Stimulated activated CD8-positive, alpha-beta memory T cell treated with anti-CD3 and anti-CD28 coated beads, Interleukin-12 subunit alpha, Interleukin-12 subunit beta, amount 100 ng/mL, for 1 hour (primary cell): ENCODE results near the gene RASGEF1C.
A peak's percentile ranks its signal among the peaks of the same experiment; 100 is the strongest.
"Not testable (repeated sequence)": the region's sequence is repeated elsewhere in the genome, so short reads cannot be mapped to it uniquely, and the experiment has no call there.

Experiments
- DNase-seq: peaks from one replicate; pipeline ENCODE4 v3.0.0-alpha.2; 2020; ENCODE audit warnings: low read depth

Gene RASGEF1C

GRCh38 chr5:180099733-180100611 lies 109.0 kb downstream of the RASGEF1C start:
- no peak for DNase-seq

GRCh38 chr5:180098991-180099732 lies 109.8 kb downstream of the RASGEF1C start:
- no peak for DNase-seq

GRCh38 chr5:180098526-180098925 lies 110.5 kb downstream of the RASGEF1C start:
- no peak for DNase-seq

- DNase-seq, result no peak
Measured at GRCh38 chr5:180097926-180098325, 111.1 kb downstream of the RASGEF1C start.

GRCh38 chr5:180097163-180097894 lies 111.7 kb downstream of the RASGEF1C start:
- no peak for DNase-seq

- no peak for DNase-seq
Measured at GRCh38 chr5:180096616-180097015, 112.4 kb downstream of the RASGEF1C start.

- no peak for DNase-seq
Measured at GRCh38 chr5:180095545-180095944, 113.5 kb downstream of the RASGEF1C start.

- DNase-seq, result no peak
Measured at GRCh38 chr5:180093651-180094382, 115.2 kb downstream of the RASGEF1C start.

GRCh38 chr5:180093241-180093640 lies 115.8 kb downstream of the RASGEF1C start:
- no peak for DNase-seq

GRCh38 chr5:180090769-180091546 lies 118.1 kb downstream of the RASGEF1C start:
- DNase-seq, result no peak

- DNase-seq, result peak; percentile 58
Measured at GRCh38 chr5:180090098-180090768, 118.8 kb downstream of the RASGEF1C start.

GRCh38 chr5:180089628-180090027 lies 119.4 kb downstream of the RASGEF1C start:
- not testable (repeated sequence) for DNase-seq

GRCh38 chr5:180088561-180088960 lies 120.5 kb downstream of the RASGEF1C start:
- DNase-seq, result no peak

GRCh38 chr5:180086816-180087399 lies 122.1 kb downstream of the RASGEF1C start:
- no peak for DNase-seq

GRCh38 chr5:180085837-180086236 lies 123.2 kb downstream of the RASGEF1C start:
- DNase-seq, result no peak

- no peak for DNase-seq
Measured at GRCh38 chr5:180084638-180085561, 124.1 kb downstream of the RASGEF1C start.

- DNase-seq, result no peak
Measured at GRCh38 chr5:180083529-180084060, 125.4 kb downstream of the RASGEF1C start.

GRCh38 chr5:180082633-180083420 lies 126.2 kb downstream of the RASGEF1C start:
- DNase-seq, result no peak
